OCI-LY1 (cell line): Measurements from ENCODE around the gene WDR36.

Experiments used
- H2AFZ ChIP-seq: fragments of 200-600 bp; sonication (generic), shearing (Covaris generic); 2 replicates; pipeline ENCODE4 v1.6.0; 2014; ENCODE audit warnings: antibody characterized with exemption, mild to moderate bottlenecking, low read length
- H3F3A ChIP-seq: fragments of 200-600 bp; sonication (generic), shearing (Covaris generic); 2 replicates; pipeline ENCODE4 v1.6.0; 2014; ENCODE audit warnings: mild to moderate bottlenecking, antibody characterized with exemption, low read length, moderate library complexity; ENCODE audit not compliant: insufficient read depth
- H3K27ac ChIP-seq: fragments of 200-600 bp; sonication (generic); 2 replicates; pipeline ENCODE4 v1.5.1; 2014; ENCODE audit warnings: low read length, mixed run types, mild to moderate bottlenecking, low read depth; ENCODE audit not compliant: poor library complexity, severe bottlenecking
- H3K27me3 ChIP-seq: fragments of 200-600 bp; sonication (generic); 2 replicates; pipeline ENCODE4 v1.6.0; 2014; ENCODE audit warnings: antibody characterized with exemption, mild to moderate bottlenecking, low read length, moderate library complexity; ENCODE audit not compliant: insufficient read depth
- H3K36me3 ChIP-seq: fragments of 200-600 bp; sonication (generic); 2 replicates; pipeline ENCODE4 v1.6.1; 2014; ENCODE audit warnings: mild to moderate bottlenecking, antibody characterized with exemption, low read length, moderate library complexity, mixed read lengths; ENCODE audit not compliant: insufficient read depth
- H3K4me1 ChIP-seq: fragments of 200-600 bp; sonication (generic); 2 replicates; pipeline ENCODE4 v1.5.1; 2014; ENCODE audit warnings: mild to moderate bottlenecking, low read length, moderate library complexity; ENCODE audit not compliant: insufficient read depth, severe bottlenecking
- H3K4me2 ChIP-seq: fragments of 200-600 bp; sonication (generic), shearing (Covaris generic); 2 replicates; pipeline ENCODE4 v1.6.1; 2014; ENCODE audit warnings: low read length
- H3K4me3 ChIP-seq: fragments of 200-600 bp; sonication (generic); 2 replicates; pipeline ENCODE4 v1.5.1; 2014; ENCODE audit warnings: low read length, low read depth, mild to moderate bottlenecking, mixed read lengths; ENCODE audit not compliant: poor library complexity, severe bottlenecking
- H3K79me2 ChIP-seq: fragments of 200-600 bp; shearing (Covaris generic); 2 replicates; pipeline ENCODE4 v1.6.1; 2016; ENCODE audit warnings: mixed run types, low read length, mixed read lengths; ENCODE audit not compliant: insufficient read depth
- H3K9ac ChIP-seq: fragments of 200-600 bp; sonication (generic), shearing (Covaris generic); 2 replicates; pipeline ENCODE4 v1.6.1; 2014; ENCODE audit warnings: mild to moderate bottlenecking, low read length, mixed read lengths
- H3K9me2 ChIP-seq: fragments of 200-600 bp; sonication (generic), shearing (Covaris generic); 2 replicates; pipeline ENCODE4 v1.6.1; 2014; ENCODE audit warnings: low read depth, mild to moderate bottlenecking, low read length, mixed read lengths
- H3K9me3 ChIP-seq: fragments of 200-600 bp; shearing (Covaris generic); 2 replicates; pipeline ENCODE4 v1.6.1; 2014; ENCODE audit warnings: low read length, mixed read lengths
- H4K20me1 ChIP-seq: fragments of 200-600 bp; sonication (generic), shearing (Covaris generic); 2 replicates; pipeline ENCODE4 v1.6.0; 2016; ENCODE audit warnings: mild to moderate bottlenecking, low read length; ENCODE audit not compliant: insufficient read depth
- EZH2 ChIP-seq: fragments of 200-600 bp; sonication (generic), shearing (Covaris generic); IDR thresholded peaks from 2 replicates; pipeline ENCODE4 v1.8.0; 2017; ENCODE audit warnings: borderline replicate concordance, mixed run types, mild to moderate bottlenecking, antibody characterized with exemption, low read length, moderate library complexity, mixed read lengths
- TF ChIP-seq, protein P1 (sequence below): fragments of 200-600 bp; sonication (generic), shearing (Covaris generic); IDR thresholded peaks from 2 replicates; pipeline ENCODE4 v1.5.1; 2017; ENCODE audit warnings: mild to moderate bottlenecking, antibody characterized with exemption, low read length, moderate library complexity, mixed read lengths

WDR36 gene

DNA sequence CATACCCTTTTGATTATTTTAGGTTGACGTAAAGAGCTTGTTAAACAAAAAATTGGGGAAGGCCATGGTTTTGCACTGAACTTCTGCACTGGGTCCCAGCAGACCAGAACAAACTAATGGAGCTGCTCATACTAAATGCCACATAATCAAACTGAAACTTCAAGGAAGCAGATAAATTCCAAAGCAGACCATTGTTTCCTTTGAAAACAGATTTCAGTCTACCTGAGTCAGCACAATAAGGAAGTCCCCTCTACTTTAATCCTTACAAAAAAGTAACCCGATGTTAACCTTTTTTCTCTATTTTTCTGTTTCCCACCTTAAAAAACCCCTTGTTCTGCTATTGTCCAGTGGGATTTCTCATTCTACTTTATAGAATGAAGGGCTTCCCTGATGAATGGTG, 39.2 kb downstream of the WDR36 start:
- no peaks in the 10 kb centered on the region for H3K9me2 ChIP-seq
- no peaks in the 10 kb centered on the region for H3K79me2 ChIP-seq
- no peaks in the 10 kb centered on the region for H3K9me3 ChIP-seq
- no peak for TF ChIP-seq EZH2
- TF ChIP-seq, protein P1, sequence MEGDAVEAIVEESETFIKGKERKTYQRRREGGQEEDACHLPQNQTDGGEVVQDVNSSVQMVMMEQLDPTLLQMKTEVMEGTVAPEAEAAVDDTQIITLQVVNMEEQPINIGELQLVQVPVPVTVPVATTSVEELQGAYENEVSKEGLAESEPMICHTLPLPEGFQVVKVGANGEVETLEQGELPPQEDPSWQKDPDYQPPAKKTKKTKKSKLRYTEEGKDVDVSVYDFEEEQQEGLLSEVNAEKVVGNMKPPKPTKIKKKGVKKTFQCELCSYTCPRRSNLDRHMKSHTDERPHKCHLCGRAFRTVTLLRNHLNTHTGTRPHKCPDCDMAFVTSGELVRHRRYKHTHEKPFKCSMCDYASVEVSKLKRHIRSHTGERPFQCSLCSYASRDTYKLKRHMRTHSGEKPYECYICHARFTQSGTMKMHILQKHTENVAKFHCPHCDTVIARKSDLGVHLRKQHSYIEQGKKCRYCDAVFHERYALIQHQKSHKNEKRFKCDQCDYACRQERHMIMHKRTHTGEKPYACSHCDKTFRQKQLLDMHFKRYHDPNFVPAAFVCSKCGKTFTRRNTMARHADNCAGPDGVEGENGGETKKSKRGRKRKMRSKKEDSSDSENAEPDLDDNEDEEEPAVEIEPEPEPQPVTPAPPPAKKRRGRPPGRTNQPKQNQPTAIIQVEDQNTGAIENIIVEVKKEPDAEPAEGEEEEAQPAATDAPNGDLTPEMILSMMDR: no peak
- no peak overlapping the region for H3K4me2 ChIP-seq
- no peak overlapping the region for H3K9ac ChIP-seq
- H3K4me3 ChIP-seq: no peak overlapping the region
- H3F3A ChIP-seq: no peaks in the 10 kb centered on the region
- no peaks in the 10 kb centered on the region for H3K27me3 ChIP-seq
- H3K4me1 ChIP-seq: no peaks in the 10 kb centered on the region
- H2AFZ ChIP-seq: no peak overlapping the region
- H3K36me3 ChIP-seq: peaks cover 21% of the 10 kb centered on the region
- no peak overlapping the region for H3K27ac ChIP-seq
- H4K20me1 ChIP-seq: no peaks in the 10 kb centered on the region

DNA sequence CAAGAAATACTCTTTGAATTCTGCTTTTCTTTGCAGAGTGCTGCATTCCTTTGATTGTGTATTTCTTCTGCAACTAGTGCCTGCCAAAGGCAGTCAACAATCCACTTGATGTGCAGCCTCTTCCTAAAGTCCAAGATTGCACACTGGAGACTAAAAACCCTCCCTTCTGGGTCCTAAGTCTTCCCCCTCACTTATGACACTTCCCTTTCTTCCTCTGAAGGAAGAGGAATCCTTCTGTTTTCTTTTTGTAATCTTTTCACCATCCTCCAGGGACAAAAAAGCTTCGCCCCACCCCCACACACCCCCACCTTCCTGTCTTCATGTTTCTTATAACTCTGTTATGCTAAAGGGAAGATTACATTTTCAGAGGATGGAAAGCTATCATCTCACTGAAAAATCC, 39.9 kb downstream of the WDR36 start:
- Histone ChIP-seq H3K27me3 (no peaks in the 10 kb centered on the region), H3K4me3 (no peak overlapping the region), H3K9ac (no peak overlapping the region), H3K79me2 (no peaks in the 10 kb centered on the region), H2AFZ (no peak overlapping the region), H4K20me1 (no peaks in the 10 kb centered on the region), H3K27ac (no peak overlapping the region), H3K4me2 (no peak overlapping the region), H3K4me1 (no peaks in the 10 kb centered on the region), H3K36me3 (peaks cover 14% of the 10 kb centered on the region), H3K9me3 (no peaks in the 10 kb centered on the region), H3F3A (no peaks in the 10 kb centered on the region), H3K9me2 (no peaks in the 10 kb centered on the region)
- TF ChIP-seq EZH2: no peak
- TF ChIP-seq, protein P1: no peak

- H4K20me1 ChIP-seq: no peaks in the 10 kb centered on the region
- H3K9me2 ChIP-seq: no peaks in the 10 kb centered on the region
- H2AFZ ChIP-seq: no peak overlapping the region
Measured at GRCh38 chr5:111132731-111133435, 40.7 kb downstream of the WDR36 start.

More at GRCh38 chr5:111132731-111133435, 40.7 kb downstream of the WDR36 start:
- Histone ChIP-seq H3K4me3 (no peak overlapping the region), H3K4me2 (no peak overlapping the region), H3K9ac (no peak overlapping the region), H3K9me3 (no peaks in the 10 kb centered on the region), H3K27me3 (no peaks in the 10 kb centered on the region), H3K27ac (no peak overlapping the region), H3K36me3 (peaks cover 6% of the 10 kb centered on the region; the same call in 1 of the 2 replicates), H3K79me2 (no peaks in the 10 kb centered on the region), H3K4me1 (no peaks in the 10 kb centered on the region), H3F3A (no peaks in the 10 kb centered on the region)
- TF ChIP-seq, protein P1: no peak
- no peak for TF ChIP-seq EZH2
